Uterus (tissue), 2 donors: ENCODE measurements around the gene TNF.

Experiments used
- CTCF ChIP-seq, 4 experiments: fragments of 200-600 bp in 2 of 4; fragments of 450-650 bp in 2 of 4; sonication (generic) in 2 of 4; IDR thresholded peaks; one replicate each; pipeline ENCODE4 v1.5.1; 2016 to 2019; ENCODE audit warnings: antibody characterized with exemption in 4 of 4, mild to moderate bottlenecking in 2 of 4, moderate library complexity in 1 of 4
- POLR2A ChIP-seq, 2 donors: fragments of 450-650 bp; IDR thresholded peaks; one replicate each; pipeline ENCODE4 v1.6.1; 2016; ENCODE audit warnings: antibody characterized with exemption in 2 of 2, mild to moderate bottlenecking in 1 of 2, moderate library complexity in 1 of 2

- TF ChIP-seq CTCF (IDR thresholded peaks at IDR 0.05) (no peak), POLR2A (IDR thresholded peaks at IDR 0.05) (no peak)
Measured at GRCh38 chr6:31573239-31574105, 1.9 kb upstream of the TNF start.
